Subcutaneous abdominal adipose tissue (tissue), 5 donors: ENCODE measurements around the gene PTPRD.

ENCODE experiments used
- H3K27ac ChIP-seq: one replicate; pipeline ENCODE4 v1.7.0; 2013; ENCODE audit warnings: low read depth, mild to moderate bottlenecking, inconsistent platforms, low read length, moderate library complexity
- H3K27me3 ChIP-seq, 5 donors: one replicate each; pipeline ENCODE4 v1.7.0; 2013; ENCODE audit warnings: low read length in 5 of 5, inconsistent platforms in 1 of 5; ENCODE audit not compliant: control insufficient read depth in 5 of 5, insufficient read depth in 4 of 5
- H3K36me3 ChIP-seq, 5 donors: one replicate each; pipeline ENCODE4 v1.7.0; 2013; ENCODE audit warnings: low read length in 5 of 5; ENCODE audit not compliant: control insufficient read depth in 5 of 5, insufficient read depth in 5 of 5
- H3K4me1 ChIP-seq, 5 donors: one replicate each; pipeline ENCODE4 v1.7.0; 2013; ENCODE audit warnings: low read length in 5 of 5, mild to moderate bottlenecking in 3 of 5, moderate library complexity in 1 of 5; ENCODE audit not compliant: control insufficient read depth in 5 of 5, insufficient read depth in 5 of 5
- H3K4me3 ChIP-seq, 5 donors: one replicate each; pipeline ENCODE4 v1.7.0; 2013; ENCODE audit warnings: low read length in 5 of 5, low read depth in 1 of 5
- H3K9ac ChIP-seq, 5 donors: one replicate each; pipeline ENCODE4 v1.7.0; 2013; ENCODE audit warnings: low read length in 5 of 5, mild to moderate bottlenecking in 4 of 5, moderate library complexity in 3 of 5
- H3K9me3 ChIP-seq, 5 donors: one replicate each; pipeline ENCODE4 v1.7.0; 2013; ENCODE audit warnings: low read length in 5 of 5; ENCODE audit not compliant: control insufficient read depth in 5 of 5
- donor health status: healthy.
- donor health status: healthy.
- donor health status: healthy.
- donor health status: healthy.
- donor health status: healthy.

The PTPRD gene

DNA sequence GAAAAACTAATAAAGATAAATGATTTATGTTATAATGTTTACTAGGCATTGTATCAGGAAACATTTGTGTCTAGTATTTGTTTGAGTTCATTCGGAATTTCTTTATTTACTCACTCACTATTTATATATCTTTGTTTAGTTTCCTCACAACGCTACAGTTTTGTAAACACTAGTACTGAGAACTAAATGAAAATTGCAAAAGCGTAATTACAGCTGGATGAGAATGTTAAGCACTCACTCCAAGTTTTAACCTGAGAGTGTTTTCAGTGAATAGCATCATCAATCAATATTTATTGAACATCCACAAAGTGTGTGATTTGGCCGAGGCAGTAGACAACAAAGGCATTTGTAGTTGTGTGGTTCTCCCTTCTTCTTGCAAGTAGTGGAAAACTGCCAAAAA, 1843.6 kb downstream of the PTPRD start:
- no peak overlapping the region for H3K4me3 ChIP-seq

DNA sequence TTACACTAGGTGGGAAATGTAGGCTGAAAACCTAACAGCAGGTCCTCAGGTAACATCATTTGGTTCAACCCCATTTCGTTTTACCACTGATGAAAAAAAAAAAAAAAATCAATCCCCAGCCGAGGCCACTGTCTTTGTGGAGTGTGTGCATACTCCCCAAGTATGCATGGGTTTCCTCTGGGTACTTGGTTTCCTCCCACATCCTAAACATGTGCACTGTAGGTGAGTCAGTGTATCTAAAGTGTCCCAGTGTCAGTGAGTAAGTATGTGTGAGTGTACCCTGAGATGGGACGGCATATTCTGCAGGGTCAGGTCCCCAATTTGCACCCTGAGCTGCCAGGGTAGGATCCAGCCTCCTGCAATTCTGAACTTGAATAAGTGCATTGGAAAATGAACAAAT, 1846.7 kb downstream of the PTPRD start:
- no peaks in the 10 kb centered on the region for H3K9me3 ChIP-seq
- H3K27ac ChIP-seq: no peak overlapping the region
- no peaks in the 10 kb centered on the region for H3K36me3 ChIP-seq
- no peaks in the 10 kb centered on the region for H3K27me3 ChIP-seq
- no peaks in the 10 kb centered on the region for H3K4me1 ChIP-seq
- no peak overlapping the region for H3K4me3 ChIP-seq
- H3K9ac ChIP-seq: no peak overlapping the region

More for the DNA sequence above, 1843.6 kb downstream of the PTPRD start:
- Histone ChIP-seq H3K36me3 (no peaks in the 10 kb centered on the region), H3K9ac (no peak overlapping the region), H3K9me3 (no peaks in the 10 kb centered on the region), H3K27me3 (no peaks in the 10 kb centered on the region), H3K4me1 (no peaks in the 10 kb centered on the region), H3K27ac (no peak overlapping the region)

GRCh38 chr9:8764051-8764450, 1848.8 kb downstream of the PTPRD start:
- H3K9me3 ChIP-seq: peaks cover 0 to 6% (median 0%) of the 10 kb centered on the region in 5 donors
- no peak overlapping the region for H3K27ac ChIP-seq
- H3K4me1 ChIP-seq: no peaks in the 10 kb centered on the region

DNA sequence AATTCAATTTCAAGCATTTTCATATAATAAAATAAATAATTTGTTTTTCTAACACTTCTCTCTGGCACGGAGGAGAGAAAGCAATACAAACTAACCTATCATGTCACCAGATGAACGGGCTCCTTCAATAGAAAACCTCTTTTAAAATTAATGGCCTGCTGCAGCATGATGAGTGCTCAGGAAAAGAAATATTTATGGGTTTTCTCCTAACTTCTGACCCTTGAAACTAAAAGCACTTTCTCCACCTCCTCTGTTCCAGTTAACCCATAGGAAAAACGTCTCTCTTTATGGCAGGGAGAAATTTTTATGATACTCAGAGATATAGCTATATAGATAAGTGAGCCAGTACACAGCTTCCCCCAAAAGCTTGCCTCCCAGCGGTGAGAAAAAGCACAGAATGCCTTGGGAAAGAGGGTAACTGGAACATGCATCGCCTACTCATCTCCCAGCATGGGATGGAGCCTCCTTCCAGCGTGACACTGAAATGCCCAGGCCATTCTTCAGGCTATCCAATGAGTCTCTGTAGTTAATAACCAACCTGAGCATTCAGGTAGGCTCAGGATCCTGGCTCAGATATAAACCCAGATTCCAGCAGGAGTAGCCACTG, 1850.2 kb downstream of the PTPRD start:
- Histone ChIP-seq H3K9me3 (peaks cover 0 to 11% (median 0%) of the 10 kb centered on the region in 5 donors), H3K36me3 (no peaks in the 10 kb centered on the region), H3K27ac (no peak overlapping the region), H3K9ac (no peak overlapping the region), H3K4me1 (no peaks in the 10 kb centered on the region), H3K27me3 (no peaks in the 10 kb centered on the region), H3K4me3 (no peak overlapping the region)

More at GRCh38 chr9:8764051-8764450, 1848.8 kb downstream of the PTPRD start:
- Histone ChIP-seq H3K27me3 (no peaks in the 10 kb centered on the region), H3K4me3 (no peak overlapping the region), H3K9ac (no peak overlapping the region), H3K36me3 (no peaks in the 10 kb centered on the region)

- no peak overlapping the region for H3K4me3 ChIP-seq
- no peaks in the 10 kb centered on the region for H3K4me1 ChIP-seq
- no peak overlapping the region for H3K27ac ChIP-seq
- H3K36me3 ChIP-seq: no peaks in the 10 kb centered on the region
- no peak overlapping the region for H3K9ac ChIP-seq
- H3K9me3 ChIP-seq: peaks cover 0 to 13% (median 0%) of the 10 kb centered on the region in 5 donors
- no peaks in the 10 kb centered on the region for H3K27me3 ChIP-seq
These were observed 1852.6 kb downstream of the PTPRD start for GRCh38 chr9:8760000-8760767.

DNA sequence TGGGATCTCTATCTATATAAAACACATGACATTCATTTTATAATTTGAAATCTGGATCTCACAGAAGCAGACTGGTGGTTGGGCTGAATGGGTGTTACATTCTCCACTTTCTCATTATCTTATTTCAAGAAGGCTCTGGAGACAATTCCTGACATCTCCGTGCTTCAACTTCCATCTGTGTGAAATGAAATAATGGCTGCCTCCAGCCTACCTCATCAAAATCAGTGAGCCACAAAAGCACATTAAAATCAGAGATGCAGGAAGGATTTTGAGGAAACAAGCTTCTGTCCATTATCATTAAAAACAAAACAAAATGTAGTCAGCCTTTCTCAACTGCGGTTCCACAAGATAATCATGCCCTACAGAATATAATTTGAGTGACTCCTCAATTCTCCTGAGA, 1854.9 kb downstream of the PTPRD start:
- Histone ChIP-seq H3K27me3 (no peaks in the 10 kb centered on the region), H3K36me3 (no peaks in the 10 kb centered on the region), H3K4me1 (no peaks in the 10 kb centered on the region), H3K4me3 (no peak overlapping the region), H3K9me3 (peaks cover 0 to 17% (median 0%) of the 10 kb centered on the region in 5 donors), H3K27ac (no peak overlapping the region), H3K9ac (no peak overlapping the region)

GRCh38 chr9:8754751-8755150, 1858.1 kb downstream of the PTPRD start:
- H3K27me3 ChIP-seq: no peaks in the 10 kb centered on the region
- H3K9ac ChIP-seq: no peak overlapping the region
- peaks cover 0 to 14% (median 0%) of the 10 kb centered on the region in 5 donors for H3K9me3 ChIP-seq
- H3K4me1 ChIP-seq: peaks cover 0 to 4% (median 0%) of the 10 kb centered on the region in 5 donors
- H3K27ac ChIP-seq: no peak overlapping the region
- H3K36me3 ChIP-seq: no peaks in the 10 kb centered on the region
- no peak overlapping the region for H3K4me3 ChIP-seq

DNA sequence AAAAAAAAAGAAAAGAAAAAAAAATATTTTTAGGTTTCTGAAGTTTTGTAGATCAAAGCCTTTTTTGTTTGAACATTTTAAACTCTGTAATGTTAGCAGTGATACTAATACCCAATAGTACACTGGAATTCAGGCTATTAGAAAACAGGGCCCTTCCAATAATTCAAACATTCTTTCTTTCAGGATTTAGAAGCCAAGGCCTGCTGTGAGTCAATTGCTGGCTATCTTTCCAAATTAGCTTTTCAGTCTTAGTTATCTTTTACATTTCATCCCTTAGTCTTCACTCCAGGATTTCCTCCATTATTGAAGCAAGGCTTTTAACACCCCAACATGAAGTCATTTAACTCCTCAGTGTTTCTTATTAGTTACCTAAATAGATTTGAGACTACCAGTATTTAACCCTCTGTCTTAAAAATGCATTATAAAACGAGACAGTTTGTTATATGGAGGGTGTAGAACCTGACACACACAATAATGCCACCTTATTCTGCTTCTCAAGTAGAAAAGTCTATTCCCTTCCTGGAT, 1861.3 kb downstream of the PTPRD start:
- Histone ChIP-seq H3K4me1 (peaks cover 0 to 4% (median 0%) of the 10 kb centered on the region in 5 donors), H3K9ac (no peak overlapping the region), H3K36me3 (no peaks in the 10 kb centered on the region), H3K27ac (no peak overlapping the region), H3K9me3 (peaks cover 0 to 6% (median 0%) of the 10 kb centered on the region in 5 donors), H3K4me3 (no peak overlapping the region), H3K27me3 (no peaks in the 10 kb centered on the region)

GRCh38 chr9:8750639-8751051, 1862.2 kb downstream of the PTPRD start:
- H3K4me3 ChIP-seq: no peak overlapping the region
- peaks cover 0 to 4% (median 0%) of the 10 kb centered on the region in 5 donors for H3K4me1 ChIP-seq
- H3K36me3 ChIP-seq: no peaks in the 10 kb centered on the region
- no peaks in the 10 kb centered on the region for H3K27me3 ChIP-seq
- no peak overlapping the region for H3K27ac ChIP-seq
- H3K9ac ChIP-seq: no peak overlapping the region
- H3K9me3 ChIP-seq: peaks cover 0 to 3% (median 0%) of the 10 kb centered on the region in 5 donors

DNA sequence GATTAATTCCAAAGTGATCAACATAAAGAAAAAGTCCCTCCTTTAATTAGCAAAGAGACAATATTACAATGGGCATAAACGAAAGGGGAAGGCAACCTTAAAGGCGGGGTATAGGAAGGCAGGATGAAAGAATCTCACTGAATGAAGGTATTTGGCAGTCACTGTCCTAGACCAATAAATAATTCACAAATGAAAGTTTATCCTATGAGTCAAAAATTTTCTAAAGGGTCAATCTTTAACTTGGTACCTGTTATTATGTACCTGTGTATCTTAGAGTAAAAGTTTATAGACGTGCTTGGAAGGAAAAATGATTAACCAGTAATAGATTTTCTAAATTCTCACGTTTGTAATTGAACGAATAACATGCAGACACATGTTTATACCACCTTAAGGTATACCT, 1867.5 kb downstream of the PTPRD start:
- Histone ChIP-seq H3K4me1 (no peaks in the 10 kb centered on the region), H3K27ac (no peak overlapping the region), H3K27me3 (no peaks in the 10 kb centered on the region), H3K4me3 (no peak overlapping the region), H3K9me3 (no peaks in the 10 kb centered on the region), H3K9ac (no peak overlapping the region), H3K36me3 (no peaks in the 10 kb centered on the region)
